Brain microvascular endothelial cell (primary cell): Measurements from ENCODE around the gene CCS.
A peak's percentile ranks its signal among the peaks of the same experiment; 100 is the strongest.
"Not testable (repeated sequence)": the region's sequence is repeated elsewhere in the genome, so short reads cannot be mapped to it uniquely, and the experiment has no call there.

Experiments
- DNase-seq: peaks from one replicate; pipeline ENCODE4 v3.0.0-alpha.2; 2020
- H3K27ac ChIP-seq: fragments of 250-450 bp; sonication (Bioruptor Pico); 2 replicates; pipeline ENCODE4 v1.5.1; 2020; ENCODE audit warnings: mild to moderate bottlenecking, moderate library complexity
- H3K27me3 ChIP-seq: fragments of 250-450 bp; sonication (Bioruptor Pico); replicated peaks from 2 replicates; pipeline ENCODE4 v1.5.1; 2020; ENCODE audit warnings: mild to moderate bottlenecking
- H3K36me3 ChIP-seq: fragments of 250-450 bp; sonication (Bioruptor Pico); replicated peaks from 2 replicates; pipeline ENCODE4 v1.5.1; 2020; ENCODE audit warnings: mild to moderate bottlenecking
- H3K4me3 ChIP-seq: 2 replicates; pipeline ENCODE4 v1.5.1; 2011; ENCODE audit warnings: low read depth, mild to moderate bottlenecking, control low read depth, low read length, moderate library complexity
- in situ Hi-C: cut with HindIII; loops from 2 replicates; pipeline ENCODE4 v1.10.0; 2017; ENCODE audit warnings: low sequenced_read_pairs, low pct_ligation_motif_present
- TF ChIP-seq, protein P1 (sequence below): IDR thresholded peaks from 2 replicates; pipeline ENCODE4 v1.5.1; 2011; ENCODE audit warnings: low read depth, mild to moderate bottlenecking, moderate library complexity, low read length, control low read depth, inconsistent platforms; ENCODE audit errors: missing control alignments

CCS gene

DNA sequence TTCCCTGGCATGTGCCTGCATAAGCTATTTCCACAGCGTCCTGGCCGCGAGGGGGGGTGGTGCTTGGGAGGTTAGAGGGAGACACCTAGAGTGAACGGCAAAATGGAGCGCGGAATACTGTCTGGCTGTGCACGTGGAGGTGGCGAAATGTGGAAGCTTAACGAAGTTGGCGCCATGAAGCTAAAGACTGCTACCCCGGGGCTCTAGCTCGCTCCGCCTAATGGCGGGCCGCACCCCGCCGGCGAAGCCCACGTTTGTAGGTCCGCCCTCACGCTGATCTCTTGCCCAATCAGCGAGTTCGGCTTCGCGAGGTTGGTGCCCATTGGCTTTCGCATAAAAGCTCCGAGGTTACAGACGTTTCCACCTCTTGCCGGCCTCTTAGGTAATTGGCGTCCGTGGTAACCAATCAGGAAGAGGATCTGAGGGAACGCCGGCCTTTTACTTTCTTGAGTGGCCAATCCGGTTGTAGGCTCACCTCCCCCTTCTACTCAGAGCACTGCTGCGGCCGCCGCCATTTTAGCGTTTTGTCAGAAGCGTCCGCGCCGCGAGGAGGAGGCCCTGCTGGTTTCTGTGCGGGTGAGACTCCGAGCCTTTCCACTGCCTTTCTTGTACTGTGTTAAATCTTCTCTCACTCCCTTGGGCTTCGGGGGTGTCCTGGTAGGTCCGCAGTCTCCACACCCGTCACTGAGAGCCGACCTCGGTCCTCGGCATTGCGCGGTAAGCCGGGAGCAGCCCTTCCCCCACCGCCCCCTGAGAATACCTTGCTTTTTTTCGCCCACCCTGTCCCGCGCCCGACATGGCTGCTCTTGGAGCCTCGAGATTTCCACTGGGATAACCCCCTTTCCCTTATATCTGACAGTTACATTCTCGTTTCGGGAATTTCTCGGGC is 45.4 kb downstream of the CCS start, which contains the start of gene RBM4:
Gene RBM4, plus strand, starts transcription at position 527 of the 889 bp plus-strand sequence. CDS start 1,009 bp downstream, outside the sequence.
- peak; percentile 100 for DNase-seq
- TF ChIP-seq, protein P1, sequence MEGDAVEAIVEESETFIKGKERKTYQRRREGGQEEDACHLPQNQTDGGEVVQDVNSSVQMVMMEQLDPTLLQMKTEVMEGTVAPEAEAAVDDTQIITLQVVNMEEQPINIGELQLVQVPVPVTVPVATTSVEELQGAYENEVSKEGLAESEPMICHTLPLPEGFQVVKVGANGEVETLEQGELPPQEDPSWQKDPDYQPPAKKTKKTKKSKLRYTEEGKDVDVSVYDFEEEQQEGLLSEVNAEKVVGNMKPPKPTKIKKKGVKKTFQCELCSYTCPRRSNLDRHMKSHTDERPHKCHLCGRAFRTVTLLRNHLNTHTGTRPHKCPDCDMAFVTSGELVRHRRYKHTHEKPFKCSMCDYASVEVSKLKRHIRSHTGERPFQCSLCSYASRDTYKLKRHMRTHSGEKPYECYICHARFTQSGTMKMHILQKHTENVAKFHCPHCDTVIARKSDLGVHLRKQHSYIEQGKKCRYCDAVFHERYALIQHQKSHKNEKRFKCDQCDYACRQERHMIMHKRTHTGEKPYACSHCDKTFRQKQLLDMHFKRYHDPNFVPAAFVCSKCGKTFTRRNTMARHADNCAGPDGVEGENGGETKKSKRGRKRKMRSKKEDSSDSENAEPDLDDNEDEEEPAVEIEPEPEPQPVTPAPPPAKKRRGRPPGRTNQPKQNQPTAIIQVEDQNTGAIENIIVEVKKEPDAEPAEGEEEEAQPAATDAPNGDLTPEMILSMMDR, result peak; percentile 39
- Histone ChIP-seq H3K36me3 (peaks cover 30% of the 10 kb centered on the region), H3K27ac (peak within 1 kb of the TSS; percentile 77), H3K4me3 (peak within 1 kb of the TSS; percentile 98), H3K27me3 (no peaks in the 10 kb centered on the region)
- in situ Hi-C loops, result no loop called here

DNA sequence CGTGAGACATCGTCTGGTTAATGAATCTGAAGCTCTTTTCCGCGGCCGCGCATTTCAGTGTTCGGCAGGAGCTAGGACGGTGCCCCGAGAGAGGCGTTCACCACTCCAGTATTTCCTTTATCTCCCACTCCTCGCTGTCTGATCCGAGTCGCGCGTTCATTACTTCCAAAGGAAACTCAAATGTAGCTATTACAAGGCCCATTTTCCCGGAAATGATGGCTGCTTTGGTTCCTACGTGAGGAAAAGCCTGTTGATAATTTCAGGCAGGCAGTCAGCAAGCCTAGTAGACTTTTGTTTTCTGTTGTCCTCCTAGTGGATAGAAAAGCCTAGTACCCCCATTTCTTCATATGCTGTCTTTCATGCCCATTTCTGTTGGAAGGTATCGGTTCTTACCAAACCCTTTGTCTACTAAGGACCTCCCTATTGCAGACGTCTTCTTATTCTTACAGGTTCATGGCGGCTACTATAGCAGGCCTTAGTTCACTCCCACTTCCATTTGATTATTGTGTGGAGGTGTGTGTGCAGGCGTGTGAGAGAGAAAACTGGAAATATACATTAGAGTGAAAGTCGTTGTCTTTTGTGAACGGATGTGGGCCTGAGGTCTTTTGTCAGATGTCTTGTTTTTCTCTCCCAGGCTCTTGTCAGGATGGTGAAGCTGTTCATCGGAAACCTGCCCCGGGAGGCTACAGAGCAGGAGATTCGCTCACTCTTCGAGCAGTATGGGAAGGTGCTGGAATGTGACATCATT is 46.3 kb downstream of the CCS start:
- TF ChIP-seq, protein P1, result no peak
- in situ Hi-C loops, result no loop called here
- Histone ChIP-seq H3K27ac (peak overlapping the region; percentile 77), H3K36me3 (peaks cover 37% of the 10 kb centered on the region), H3K4me3 (peak overlapping the region; percentile 98), H3K27me3 (no peaks in the 10 kb centered on the region)
- DNase-seq, result peak; percentile 22

DNA sequence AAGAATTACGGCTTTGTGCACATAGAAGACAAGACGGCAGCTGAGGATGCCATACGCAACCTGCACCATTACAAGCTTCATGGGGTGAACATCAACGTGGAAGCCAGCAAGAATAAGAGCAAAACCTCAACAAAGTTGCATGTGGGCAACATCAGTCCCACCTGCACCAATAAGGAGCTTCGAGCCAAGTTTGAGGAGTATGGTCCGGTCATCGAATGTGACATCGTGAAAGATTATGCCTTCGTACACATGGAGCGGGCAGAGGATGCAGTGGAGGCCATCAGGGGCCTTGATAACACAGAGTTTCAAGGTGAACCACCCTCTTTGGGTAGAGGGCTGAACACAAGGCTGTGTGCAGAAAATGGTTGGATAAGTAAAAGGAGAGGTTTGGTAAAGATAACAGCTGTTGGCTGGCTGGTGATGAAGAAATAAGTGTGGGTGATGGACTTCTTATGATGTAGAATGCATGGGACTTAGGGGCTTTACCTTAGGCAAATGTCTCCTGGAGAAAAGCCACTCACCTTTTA is 46.9 kb downstream of the CCS start:
- DNase-seq, H3K27me3 ChIP-seq, H3K27ac ChIP-seq, in situ Hi-C loops: not testable (repeated sequence)
- H3K4me3 ChIP-seq, result peak overlapping the region; percentile 98
- H3K36me3 ChIP-seq, result peaks cover 40% of the 10 kb centered on the region

DNA sequence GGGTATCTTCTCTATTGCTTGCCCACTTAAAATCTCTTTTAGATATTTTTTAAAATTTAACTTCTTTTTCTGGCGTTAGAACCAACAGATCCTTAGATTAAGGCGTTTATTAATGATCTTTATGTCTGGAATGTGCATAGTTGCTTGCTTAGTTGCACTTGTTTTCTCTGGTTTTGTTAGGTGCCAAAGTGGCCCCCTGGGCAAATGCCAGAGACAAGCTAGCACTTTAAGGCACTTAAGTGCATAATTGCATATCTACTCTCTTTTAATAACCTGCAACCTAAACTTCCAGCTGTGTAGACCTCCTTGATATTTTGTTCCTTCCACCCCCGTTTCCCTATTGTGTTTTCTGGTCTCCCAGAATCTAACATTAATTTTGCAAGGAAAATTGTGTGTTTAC is 48.8 kb downstream of the CCS start:
- Histone ChIP-seq H3K36me3 (peaks cover 60% of the 10 kb centered on the region), H3K4me3 (peak overlapping the region; percentile 98), H3K27ac (no peak overlapping the region), H3K27me3 (no peaks in the 10 kb centered on the region)
- TF ChIP-seq, protein P1, result no peak
- no peak for DNase-seq
- in situ Hi-C loops, result no loop called here

DNA sequence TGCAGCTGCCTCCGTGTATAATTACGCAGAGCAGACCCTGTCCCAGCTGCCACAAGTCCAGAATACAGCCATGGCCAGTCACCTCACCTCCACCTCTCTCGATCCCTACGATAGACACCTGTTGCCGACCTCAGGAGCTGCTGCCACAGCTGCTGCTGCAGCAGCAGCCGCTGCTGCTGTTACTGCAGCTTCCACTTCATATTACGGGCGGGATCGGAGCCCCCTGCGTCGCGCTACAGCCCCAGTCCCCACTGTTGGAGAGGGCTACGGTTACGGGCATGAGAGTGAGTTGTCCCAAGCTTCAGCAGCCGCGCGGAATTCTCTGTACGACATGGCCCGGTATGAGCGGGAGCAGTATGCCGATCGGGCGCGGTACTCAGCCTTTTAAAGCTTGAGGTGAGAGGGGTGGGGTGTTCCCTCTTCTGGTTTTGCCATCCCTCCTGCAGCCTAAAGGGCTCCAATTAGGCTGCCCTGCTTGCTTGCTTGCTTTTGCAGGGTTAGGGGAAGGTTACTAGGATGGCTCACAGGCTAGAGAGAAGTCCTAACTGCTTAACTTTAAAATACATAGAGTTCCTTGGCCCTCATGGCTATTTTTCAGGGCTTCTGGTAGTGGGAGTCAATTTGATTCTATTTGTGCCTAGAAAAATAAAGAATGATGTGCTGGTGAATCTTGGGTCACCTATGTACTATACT is 50.9 kb downstream of the CCS start:
- Histone ChIP-seq H3K4me3 (no peak overlapping the region), H3K27ac (no peak overlapping the region)
- TF ChIP-seq, protein P1, result no peak

More for the DNA sequence above, 50.9 kb downstream of the CCS start:
- in situ Hi-C loops, result no loop called here
- DNase-seq, result no peak
- no peaks in the 10 kb centered on the region for H3K27me3 ChIP-seq
- H3K36me3 ChIP-seq, result peaks cover 68% of the 10 kb centered on the region
